ENCODE results near the gene RPL35.

The RPL35 gene

DNA sequence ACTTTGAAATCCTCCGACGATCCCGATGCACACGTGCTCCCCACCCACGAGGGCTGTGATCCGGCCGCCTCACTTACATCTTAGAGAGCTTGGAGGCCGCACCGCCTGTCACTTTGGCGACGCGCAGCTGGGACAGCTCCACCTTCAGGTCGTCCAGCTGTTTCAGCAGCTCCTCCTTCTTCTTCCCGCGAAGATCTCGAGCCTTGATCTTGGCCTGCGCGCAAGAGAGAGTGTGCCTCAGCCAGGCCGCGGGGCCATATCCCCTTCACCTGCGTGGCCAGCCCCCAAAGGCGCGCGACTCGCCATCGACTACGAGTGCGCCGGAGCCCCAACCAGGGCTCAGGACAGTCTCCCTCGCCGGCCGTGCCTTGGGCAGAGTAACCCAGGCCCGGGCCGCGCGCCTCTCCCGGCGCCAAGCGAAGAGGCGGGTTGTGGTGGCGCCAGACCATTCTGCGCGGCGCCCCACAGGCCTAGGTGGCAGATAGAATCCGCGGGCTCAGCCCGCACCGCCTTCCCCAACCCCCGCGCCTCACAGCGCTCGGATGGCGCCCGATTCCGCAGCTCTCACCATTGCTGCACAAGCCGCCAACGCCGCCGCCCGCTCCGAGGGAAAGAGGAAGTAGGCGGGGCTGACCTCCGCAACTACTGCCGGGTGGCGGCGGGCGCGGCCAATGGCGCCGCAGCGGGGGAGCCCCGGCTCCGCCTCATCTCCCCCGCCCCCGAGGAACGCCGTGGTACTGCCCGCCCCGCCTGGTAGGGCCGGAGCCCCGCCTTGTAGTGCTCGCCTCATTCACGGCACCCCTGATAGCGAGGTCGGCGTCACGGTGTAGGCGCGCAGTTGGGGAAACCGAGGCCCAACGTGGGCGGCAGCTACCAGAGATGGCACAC, at the start of gene RPL35, which contains the start of gene ARPC5L:
RPL35 (minus strand) TSS at position 616 of the 888 bp plus-strand sequence; CDS start at position 571, 45 bp downstream.
ARPC5L (plus strand) TSS at position 789 of the 888 bp plus-strand sequence. CDS start 7,161 bp downstream, outside the sequence.
- DNase-seq (ENCODE audit: extremely low spot score, insufficient read length, low read depth): peak; percentile 97
- FAIRE-seq: peak; percentile 85

DNA sequence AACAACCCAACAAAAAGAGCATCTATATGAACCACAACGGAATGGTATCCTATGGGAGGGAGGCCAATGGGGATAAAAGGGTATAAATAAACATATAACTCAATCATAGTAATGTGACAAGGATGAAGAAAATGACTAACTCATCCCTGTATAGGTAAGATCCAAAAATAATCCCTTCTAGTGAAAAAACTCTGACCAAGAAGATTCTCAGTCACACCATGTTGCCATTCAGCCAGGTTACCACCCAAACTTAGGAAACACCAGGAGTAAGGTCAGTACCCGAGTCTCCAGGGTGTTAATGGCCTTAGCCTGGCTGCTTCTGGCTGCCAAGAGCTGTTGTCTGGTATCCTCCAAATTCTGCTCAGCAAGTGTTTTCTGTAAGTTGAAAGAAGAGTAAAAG, 46.3 kb upstream of the RPL35 start:
- FAIRE-seq: no peak
- DNase-seq (ENCODE audit: extremely low spot score, insufficient read length, low read depth): no peak

GRCh38 chr9:124906966-124907365, 45.2 kb upstream of the RPL35 start:
- FAIRE-seq (no peak), DNase-seq (ENCODE audit: extremely low spot score, insufficient read length, low read depth) (no peak)

GRCh38 chr9:124899845-124900244, 38.1 kb upstream of the RPL35 start:
- FAIRE-seq (no peak), DNase-seq (ENCODE audit: extremely low spot score, insufficient read length, low read depth) (no peak)

DNA sequence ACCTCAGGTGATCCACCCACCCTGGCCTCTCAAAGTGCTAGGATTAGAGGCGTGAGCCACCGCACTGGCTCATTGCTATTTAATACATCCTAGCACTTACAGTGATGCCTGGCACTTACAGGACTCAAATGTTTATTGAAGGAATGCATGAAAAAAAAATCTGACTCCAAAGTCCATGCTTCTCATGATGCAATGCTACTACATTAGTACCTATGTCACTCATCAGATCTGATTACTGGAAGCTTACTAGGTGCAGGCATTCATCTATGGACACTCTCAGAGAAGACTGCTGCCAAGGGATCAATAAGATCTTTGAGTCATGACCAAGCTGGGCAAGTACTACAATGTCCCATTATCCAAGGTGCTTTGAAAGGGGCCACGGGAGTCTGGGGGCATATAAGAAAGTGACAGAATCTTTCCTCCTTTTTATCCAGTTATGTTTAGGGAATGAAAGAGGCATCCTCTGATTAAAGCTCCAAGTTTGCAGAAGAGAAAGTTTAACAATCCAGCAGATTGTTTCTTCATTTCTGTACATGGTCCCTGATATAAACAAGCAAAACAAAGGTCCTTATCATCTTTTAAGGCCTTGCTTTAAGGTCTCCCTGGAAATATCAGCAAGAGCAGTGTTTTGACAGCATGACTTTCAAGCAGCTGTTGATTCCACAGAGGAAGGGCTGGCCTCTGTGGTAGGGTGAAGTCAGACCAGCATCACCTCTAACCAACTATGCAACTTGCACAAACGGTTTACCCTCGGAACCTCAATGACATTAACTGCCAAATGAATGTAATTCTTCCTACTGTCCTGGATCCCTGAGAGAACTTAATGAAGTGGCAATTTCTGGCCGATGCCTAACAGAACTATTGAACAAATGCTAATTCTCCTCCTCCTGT, 36.1 kb upstream of the RPL35 start:
- no peak for FAIRE-seq

DNA sequence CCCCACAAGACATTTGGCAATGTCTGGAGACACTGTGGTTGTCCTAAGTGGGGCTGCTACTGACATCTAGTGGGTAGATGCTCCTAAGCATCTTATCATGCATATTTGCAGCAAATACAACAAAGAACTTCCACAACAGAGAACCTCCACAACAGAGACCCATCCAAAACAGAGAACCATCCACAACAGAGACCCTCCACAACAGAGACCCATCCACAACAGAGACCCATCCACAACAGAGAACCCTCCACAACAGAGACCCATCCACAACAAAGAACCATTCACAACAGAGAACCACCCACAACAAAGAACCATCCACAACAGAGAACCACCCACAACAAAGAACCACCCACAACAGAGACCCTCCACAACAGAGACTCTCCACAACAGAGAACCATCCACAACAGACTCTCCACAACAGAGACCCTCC, 33.0 kb upstream of the RPL35 start:
- DNase-seq (ENCODE audit: extremely low spot score, insufficient read length, low read depth): no peak
- peak; percentile 26 for FAIRE-seq

More for the DNA sequence above, 36.1 kb upstream of the RPL35 start:
- DNase-seq (ENCODE audit: extremely low spot score, insufficient read length, low read depth): no peak

GRCh38 chr9:124894035-124894740, 32.4 kb upstream of the RPL35 start:
- DNase-seq (ENCODE audit: extremely low spot score, insufficient read length, low read depth): no peak
- FAIRE-seq: no peak

GRCh38 chr9:124890179-124890578, 28.4 kb upstream of the RPL35 start:
- no peak for FAIRE-seq
- no peak for DNase-seq (ENCODE audit: extremely low spot score, insufficient read length, low read depth)

DNA sequence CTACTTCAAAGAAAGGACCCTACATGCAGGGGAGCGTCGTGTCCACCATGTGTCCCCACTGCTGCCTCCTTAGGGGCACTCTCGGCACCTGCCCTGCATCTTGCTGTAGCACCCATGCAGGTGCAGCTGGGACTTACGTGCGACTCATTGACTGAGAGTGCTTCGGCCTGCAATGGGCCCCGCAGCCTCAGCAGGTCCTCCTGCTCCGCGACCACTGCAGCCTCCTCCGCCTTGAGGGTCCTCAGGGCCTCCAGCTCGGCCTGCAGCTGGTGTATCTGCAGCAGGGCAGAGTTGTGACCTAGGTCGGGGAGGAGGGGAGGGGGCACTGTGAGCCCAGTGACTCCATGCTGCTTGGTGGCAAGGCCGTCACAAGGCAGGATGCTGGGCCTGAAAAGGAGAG, 27.2 kb upstream of the RPL35 start:
- DNase-seq (ENCODE audit: extremely low spot score, insufficient read length, low read depth) (no peak), FAIRE-seq (no peak)

GRCh38 chr9:124887832-124888231, 26.1 kb upstream of the RPL35 start:
- no peak for FAIRE-seq
- DNase-seq (ENCODE audit: extremely low spot score, insufficient read length, low read depth): no peak

- FAIRE-seq: no peak
Measured at GRCh38 chr9:124886866-124887492, 25.2 kb upstream of the RPL35 start.

DNA sequence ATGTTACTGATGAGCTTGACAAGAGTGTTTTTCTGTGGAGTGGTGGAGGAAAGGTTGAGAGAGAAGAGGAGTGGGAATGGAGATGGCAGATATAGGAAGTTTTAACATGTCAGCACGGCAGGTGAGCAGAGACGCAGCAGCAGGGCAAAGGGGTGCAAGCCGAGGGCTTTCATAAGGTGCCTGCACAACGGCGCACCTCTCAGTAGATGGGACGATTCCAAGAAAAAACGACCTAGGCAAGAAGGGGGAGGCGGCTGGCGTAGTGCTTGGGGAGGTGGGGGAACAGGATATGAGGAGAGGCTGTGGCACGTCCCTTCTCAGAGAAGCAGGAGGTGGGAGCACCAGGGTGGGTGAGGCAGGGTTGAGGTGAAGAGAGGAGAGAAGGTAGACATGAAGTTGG, 24.7 kb upstream of the RPL35 start:
- DNase-seq (ENCODE audit: extremely low spot score, insufficient read length, low read depth) (no peak), FAIRE-seq (no peak)

More at GRCh38 chr9:124886866-124887492, 25.2 kb upstream of the RPL35 start:
- DNase-seq (ENCODE audit: extremely low spot score, insufficient read length, low read depth): no peak

- no peak for FAIRE-seq
- no peak for DNase-seq (ENCODE audit: extremely low spot score, insufficient read length, low read depth)
Measured at GRCh38 chr9:124885551-124885950, 23.8 kb upstream of the RPL35 start.

GRCh38 chr9:124884376-124884775, 22.6 kb upstream of the RPL35 start:
- no peak for FAIRE-seq

DNA sequence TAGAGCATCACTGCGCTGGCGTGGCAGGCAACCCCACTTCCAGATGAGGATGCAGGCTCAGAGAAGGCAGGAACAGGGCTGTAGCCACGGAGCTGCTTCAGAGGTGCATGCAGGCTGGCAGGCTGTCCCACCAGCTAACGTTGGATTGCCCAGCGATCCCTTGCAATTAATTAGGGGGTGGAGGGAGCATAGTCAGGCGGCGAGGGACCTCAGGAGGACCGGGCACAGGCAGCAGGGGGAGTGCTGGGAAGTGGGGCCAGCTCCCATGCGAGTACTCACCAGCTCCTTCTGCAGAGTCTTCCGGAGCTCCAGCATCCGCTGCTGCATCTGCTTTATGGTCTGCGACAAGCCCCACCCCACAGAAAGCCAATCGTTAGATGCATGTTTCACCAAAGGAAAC, 20.5 kb upstream of the RPL35 start:
- DNase-seq (ENCODE audit: extremely low spot score, insufficient read length, low read depth) (no peak), FAIRE-seq (no peak)

More at GRCh38 chr9:124884376-124884775, 22.6 kb upstream of the RPL35 start:
- DNase-seq (ENCODE audit: extremely low spot score, insufficient read length, low read depth): no peak

DNA sequence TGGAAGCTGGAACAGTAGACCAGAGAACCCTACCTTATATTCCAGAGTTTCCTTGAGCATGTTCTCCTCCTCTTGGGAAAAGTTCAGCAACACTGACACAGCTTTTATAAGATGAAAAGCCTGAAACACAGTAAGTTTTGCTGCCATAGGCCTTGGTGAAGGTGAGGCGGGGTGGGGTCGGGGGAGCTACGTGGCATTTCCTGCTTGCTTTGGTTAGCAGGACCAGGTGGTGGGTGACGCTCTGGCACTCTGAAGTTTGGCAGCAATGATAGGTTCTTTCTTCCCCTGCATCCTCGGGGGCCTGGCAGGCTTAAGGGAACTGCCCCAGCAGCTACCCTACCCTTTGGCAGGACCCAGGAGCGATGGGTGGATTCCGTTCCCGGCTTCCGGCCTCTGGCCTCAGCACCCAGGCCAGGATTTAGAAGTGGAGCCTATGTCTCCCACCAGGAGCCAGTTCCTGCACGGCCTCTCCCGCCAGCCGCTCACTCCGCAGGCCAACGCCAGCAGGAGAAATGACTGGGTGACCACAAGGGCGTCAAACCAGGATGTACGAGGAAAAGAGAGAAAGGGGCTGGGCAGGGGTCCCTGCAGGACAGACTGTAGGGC, 19.5 kb upstream of the RPL35 start:
- FAIRE-seq: no peak
- DNase-seq (ENCODE audit: extremely low spot score, insufficient read length, low read depth): no peak

DNA sequence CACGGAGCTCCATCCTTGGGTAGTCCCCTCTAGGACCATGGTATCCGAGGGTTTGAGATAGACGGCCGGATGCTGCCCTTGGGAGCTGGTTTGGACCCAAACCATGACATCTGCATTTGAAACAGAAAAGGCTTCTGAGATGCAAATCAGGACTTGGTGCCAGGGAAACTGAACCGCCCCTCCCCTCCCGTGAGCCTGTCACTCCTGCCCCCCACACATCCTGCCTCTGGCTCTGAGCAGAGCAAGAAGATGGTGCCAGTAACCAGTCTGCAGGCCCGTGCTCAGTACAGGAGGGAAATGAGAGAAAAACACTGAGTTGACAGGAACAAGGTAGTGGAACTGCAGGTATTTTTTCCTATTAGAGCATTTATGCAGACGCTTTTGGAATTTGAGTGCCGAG, 18.7 kb upstream of the RPL35 start:
- FAIRE-seq: no peak
- no peak for DNase-seq (ENCODE audit: extremely low spot score, insufficient read length, low read depth)

- FAIRE-seq: no peak
- DNase-seq (ENCODE audit: extremely low spot score, insufficient read length, low read depth): no peak
Measured at GRCh38 chr9:124879226-124879625, 17.5 kb upstream of the RPL35 start.

DNA sequence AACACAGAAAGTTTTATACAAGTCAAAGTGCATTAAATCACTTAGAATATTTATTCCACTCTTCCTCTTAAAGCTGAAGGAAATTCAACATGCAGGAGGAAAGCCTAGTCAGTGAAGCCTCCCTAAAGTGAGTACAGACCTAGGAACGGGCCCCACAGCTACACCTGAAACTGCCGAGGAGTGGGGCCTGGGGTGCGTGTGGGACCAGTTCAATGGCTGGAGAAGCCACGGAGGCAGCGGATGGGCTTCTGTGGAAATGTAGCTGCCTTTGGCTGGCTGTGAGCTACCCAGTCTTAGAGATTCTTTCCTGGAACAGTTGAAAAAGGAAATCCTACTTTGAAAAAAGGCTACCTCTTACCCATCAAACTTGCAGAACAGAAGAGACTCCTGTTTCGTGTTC, 16.8 kb upstream of the RPL35 start:
- FAIRE-seq (no peak), DNase-seq (ENCODE audit: extremely low spot score, insufficient read length, low read depth) (no peak)
